A673 (cell line): Measurements from ENCODE around the gene MTMR2.

ENCODE experiments used
- EZH2 ChIP-seq: fragments of 200-600 bp; sonication (generic); IDR thresholded peaks from 2 replicates; pipeline ENCODE4 v1.6.1; 2017; ENCODE audit warnings: borderline replicate concordance, low read depth, mild to moderate bottlenecking, mixed read lengths, antibody characterized with exemption, low read length; ENCODE audit not compliant: poor library complexity, severe bottlenecking
- TF ChIP-seq, protein P1 (sequence below): fragments of 300-800, 200-600 bp; sonication (generic); conservative IDR thresholded peaks from 2 replicates; pipeline ENCODE4 v1.5.1; 2017; ENCODE audit warnings: low read depth, mild to moderate bottlenecking, antibody characterized with exemption, low read length, moderate library complexity, mixed read lengths

DNA sequence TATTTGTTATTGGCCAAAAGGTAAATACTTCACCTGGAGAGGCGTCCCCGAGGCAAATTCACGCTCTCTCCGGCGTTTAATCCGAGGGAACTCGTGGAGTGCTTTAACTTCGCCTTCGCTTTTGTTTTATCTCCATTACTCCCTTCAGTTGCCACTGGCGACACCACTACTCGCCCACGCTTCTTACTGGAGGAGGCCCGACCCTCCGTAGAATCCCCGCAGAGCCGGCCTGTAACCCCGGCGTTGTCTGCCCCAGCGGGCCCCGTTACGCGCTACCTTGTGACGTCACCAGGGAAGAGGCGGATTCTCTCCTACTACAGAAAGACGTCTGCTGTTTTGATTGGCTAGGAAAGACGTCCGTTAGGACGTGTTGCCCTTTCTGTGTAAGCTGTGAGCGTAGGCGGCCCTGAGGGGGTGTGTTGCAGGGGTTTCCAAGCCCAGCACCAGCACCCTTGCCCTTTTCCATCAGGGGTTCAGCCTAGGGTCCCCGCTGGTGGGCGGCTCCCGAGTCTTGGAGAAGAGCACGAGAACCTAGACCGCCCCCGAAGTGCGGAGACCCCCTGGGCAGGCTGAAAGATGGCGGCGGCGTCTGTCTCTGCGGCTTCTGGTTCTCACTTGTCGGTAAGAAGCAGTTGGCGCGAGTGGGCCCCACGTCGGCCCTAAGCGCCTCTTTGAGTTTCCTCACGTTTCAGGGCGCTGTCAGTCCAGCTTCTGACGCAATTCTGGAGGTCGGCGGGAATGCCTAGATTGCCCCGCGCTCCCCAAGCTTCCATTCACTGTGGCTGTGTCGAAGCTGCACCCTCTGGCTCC is 133.6 kb downstream of the MTMR2 start, which contains the start of gene CEP57:
- no peak for TF ChIP-seq EZH2
- TF ChIP-seq, protein P1, sequence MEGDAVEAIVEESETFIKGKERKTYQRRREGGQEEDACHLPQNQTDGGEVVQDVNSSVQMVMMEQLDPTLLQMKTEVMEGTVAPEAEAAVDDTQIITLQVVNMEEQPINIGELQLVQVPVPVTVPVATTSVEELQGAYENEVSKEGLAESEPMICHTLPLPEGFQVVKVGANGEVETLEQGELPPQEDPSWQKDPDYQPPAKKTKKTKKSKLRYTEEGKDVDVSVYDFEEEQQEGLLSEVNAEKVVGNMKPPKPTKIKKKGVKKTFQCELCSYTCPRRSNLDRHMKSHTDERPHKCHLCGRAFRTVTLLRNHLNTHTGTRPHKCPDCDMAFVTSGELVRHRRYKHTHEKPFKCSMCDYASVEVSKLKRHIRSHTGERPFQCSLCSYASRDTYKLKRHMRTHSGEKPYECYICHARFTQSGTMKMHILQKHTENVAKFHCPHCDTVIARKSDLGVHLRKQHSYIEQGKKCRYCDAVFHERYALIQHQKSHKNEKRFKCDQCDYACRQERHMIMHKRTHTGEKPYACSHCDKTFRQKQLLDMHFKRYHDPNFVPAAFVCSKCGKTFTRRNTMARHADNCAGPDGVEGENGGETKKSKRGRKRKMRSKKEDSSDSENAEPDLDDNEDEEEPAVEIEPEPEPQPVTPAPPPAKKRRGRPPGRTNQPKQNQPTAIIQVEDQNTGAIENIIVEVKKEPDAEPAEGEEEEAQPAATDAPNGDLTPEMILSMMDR = no peak
